HFF-Myc (cell line): ENCODE measurements around the gene FOXL1.

Source experiments
- DNase-seq: peaks from one replicate; pipeline ENCODE4 v3.0.0-alpha.2; 2011; ENCODE audit warnings: low read depth; ENCODE audit errors: extremely low read depth
- H3K4me3 ChIP-seq: replicated peaks from 2 replicates; pipeline ENCODE4 v1.5.1; 2011; ENCODE audit warnings: low read depth, mild to moderate bottlenecking, control low read depth, low read length
- TF ChIP-seq, protein P1 (sequence below): IDR thresholded peaks from 2 replicates; pipeline ENCODE4 v1.5.1; 2012; ENCODE audit warnings: mild to moderate bottlenecking, low read depth, low read length, control low read depth; ENCODE audit errors: missing control alignments

Gene FOXL1

DNA sequence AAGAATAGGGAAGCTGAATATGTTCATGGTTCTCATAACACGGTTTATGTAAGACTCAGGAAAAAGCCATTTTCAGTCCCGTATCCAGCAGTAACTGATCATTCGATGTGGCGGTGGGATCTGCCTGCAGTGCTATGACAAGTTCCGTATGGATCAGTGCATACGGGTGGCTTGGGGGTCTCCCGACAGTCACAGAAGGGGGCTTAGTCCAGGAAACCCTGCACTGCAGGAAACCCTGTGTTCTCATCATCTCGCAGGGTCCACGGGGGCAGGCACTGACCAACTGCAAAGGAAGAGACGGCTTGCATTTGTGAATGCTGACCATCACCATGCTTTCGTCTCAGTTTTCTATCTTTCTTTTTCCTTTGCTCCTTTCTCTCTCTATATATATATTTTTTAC, 31.1 kb upstream of the FOXL1 start:
- no peak overlapping the region for H3K4me3 ChIP-seq
- TF ChIP-seq, protein P1, sequence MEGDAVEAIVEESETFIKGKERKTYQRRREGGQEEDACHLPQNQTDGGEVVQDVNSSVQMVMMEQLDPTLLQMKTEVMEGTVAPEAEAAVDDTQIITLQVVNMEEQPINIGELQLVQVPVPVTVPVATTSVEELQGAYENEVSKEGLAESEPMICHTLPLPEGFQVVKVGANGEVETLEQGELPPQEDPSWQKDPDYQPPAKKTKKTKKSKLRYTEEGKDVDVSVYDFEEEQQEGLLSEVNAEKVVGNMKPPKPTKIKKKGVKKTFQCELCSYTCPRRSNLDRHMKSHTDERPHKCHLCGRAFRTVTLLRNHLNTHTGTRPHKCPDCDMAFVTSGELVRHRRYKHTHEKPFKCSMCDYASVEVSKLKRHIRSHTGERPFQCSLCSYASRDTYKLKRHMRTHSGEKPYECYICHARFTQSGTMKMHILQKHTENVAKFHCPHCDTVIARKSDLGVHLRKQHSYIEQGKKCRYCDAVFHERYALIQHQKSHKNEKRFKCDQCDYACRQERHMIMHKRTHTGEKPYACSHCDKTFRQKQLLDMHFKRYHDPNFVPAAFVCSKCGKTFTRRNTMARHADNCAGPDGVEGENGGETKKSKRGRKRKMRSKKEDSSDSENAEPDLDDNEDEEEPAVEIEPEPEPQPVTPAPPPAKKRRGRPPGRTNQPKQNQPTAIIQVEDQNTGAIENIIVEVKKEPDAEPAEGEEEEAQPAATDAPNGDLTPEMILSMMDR, result no peak
- DNase-seq, result no peak

DNA sequence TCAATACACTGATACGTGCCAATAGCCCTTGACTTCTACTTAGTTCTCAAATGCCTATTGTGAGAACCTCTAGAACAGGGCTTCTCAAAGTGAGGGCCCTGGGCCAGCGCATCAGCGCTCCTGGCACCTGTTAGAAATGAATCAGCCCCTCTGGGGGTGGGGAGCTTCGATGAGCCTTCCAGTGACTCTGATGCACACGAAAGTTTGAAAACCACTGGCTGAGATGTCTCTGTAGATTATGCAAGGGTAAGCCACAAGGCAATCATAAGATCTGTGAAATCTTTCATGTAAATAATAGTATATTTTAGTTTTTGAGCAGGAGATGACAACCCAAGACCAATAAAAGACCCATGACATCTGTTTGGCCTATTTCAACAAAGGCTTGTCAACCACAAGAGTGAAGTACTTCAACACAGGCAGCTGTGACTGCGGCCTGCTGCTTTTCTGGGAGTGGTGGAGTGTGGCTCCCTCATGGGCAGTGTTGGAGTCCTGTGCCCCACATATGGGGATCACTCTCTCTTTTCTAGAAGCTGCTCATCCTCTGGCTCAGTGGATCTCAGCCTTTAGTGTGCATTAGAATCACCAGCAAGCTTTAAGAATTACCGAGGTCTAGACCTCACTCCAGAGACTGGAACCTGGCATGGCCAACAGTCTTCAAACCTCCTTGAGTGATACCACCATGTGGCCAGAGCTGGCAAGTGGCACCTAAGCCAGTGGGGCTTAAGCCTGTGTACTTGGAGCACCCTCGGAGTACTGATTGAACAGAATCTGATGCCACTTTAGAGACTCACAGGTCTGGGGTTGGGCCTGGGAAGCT, 29.1 kb upstream of the FOXL1 start:
- DNase-seq, result no peak
- TF ChIP-seq, protein P1, result no peak
- H3K4me3 ChIP-seq, result no peak overlapping the region

DNA sequence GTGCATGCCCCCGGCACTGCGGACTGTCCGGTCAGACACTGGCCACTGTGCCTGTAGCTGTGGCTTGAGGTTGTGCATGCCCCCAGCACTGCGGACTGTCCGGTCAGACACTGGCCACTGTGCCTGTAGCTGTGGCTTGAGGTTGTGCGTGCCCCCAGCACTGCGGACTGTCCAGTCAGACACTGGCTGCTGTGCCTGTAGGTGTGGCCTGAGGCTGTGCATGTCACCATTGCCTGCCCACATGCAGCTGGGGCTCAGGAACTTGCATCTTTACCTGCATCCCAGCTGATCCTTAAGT, 28.5 kb upstream of the FOXL1 start:
- no peak overlapping the region for H3K4me3 ChIP-seq
- TF ChIP-seq, protein P1, result no peak
- no peak for DNase-seq

DNA sequence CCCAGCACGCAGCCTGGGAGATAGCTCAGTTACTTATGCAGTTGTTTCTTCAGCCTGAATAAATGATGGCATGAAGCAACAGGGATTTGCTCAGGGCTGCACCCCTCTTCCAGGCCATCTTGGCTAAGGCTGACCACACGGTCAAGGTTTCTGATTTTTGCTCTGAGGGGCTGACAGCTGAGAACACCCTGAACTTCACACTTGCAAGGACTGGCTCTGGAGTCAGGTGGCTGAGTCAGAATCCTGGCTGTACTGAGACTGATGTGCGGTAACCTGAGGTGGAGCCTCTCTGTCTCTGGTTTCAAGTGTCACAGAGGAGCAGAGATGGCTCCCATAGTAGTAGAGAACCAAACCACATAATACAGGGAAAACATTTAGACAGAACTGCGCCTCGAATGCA, 28.1 kb upstream of the FOXL1 start:
- TF ChIP-seq, protein P1, result no peak
- no peak for DNase-seq
- no peak overlapping the region for H3K4me3 ChIP-seq

DNA sequence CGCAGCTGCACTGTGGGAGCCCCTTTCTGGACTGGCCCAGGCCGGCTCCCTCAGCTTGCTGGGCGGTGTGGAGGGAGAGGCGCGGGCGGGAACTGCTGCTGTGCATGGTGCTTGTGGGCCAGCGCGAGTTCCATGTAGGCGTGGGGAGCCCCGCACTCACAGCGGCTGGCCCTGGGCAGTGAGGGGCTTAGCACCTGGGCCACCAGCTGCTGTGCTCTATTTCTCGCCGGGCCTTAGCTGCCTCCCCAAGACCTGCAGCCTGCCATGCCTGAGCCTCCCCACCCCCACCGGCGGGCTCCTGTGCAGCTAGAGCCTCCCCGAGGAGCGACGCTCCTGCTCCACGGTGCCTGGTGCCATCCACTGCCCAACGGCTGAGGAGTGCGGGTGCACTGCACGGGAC, 25.0 kb upstream of the FOXL1 start:
- TF ChIP-seq, protein P1, result no peak
- no peak for DNase-seq
- H3K4me3 ChIP-seq, result no peak overlapping the region

DNA sequence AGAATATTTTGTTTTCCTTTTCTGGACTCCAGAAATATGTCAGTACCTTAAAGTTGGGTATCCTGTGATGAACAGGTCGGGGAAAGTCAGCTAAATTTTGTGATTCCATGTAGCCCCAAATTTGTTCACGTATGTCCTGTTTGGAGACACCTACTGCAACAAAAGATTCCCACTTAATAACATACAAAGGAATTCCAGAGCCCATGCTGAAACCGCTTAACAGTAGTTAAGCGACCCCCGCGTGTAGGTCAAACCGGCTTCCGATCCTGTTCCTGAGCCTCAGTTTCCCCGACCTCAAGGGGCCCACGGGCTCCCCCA, 23.8 kb upstream of the FOXL1 start:
- no peak for DNase-seq
- TF ChIP-seq, protein P1, result no peak

More for the DNA sequence above, 23.8 kb upstream of the FOXL1 start:
- peak overlapping the region; percentile 92 for H3K4me3 ChIP-seq
